NB4 (cell line): ENCODE data around the gene LPCAT1.

ENCODE experiments used
- MYC ChIP-seq: IDR thresholded peaks from 2 replicates; pipeline ENCODE4 v1.6.1; 2011; ENCODE audit warnings: low read depth, low read length
- POLR2A ChIP-seq: IDR thresholded peaks from 2 replicates; pipeline ENCODE4 v1.6.1; 2011; ENCODE audit warnings: mild to moderate bottlenecking; ENCODE audit not compliant: insufficient read length; ENCODE audit errors: extremely low read depth
- TF ChIP-seq, protein P1 (sequence below): IDR thresholded peaks from one replicate; pipeline ENCODE4 v1.5.1; 2012; ENCODE audit warnings: low read depth, low read length
- TF ChIP-seq, protein P2 (sequence below): IDR thresholded peaks from 2 replicates; pipeline ENCODE4 v1.6.1; 2011; ENCODE audit warnings: low read depth, low read length

DNA sequence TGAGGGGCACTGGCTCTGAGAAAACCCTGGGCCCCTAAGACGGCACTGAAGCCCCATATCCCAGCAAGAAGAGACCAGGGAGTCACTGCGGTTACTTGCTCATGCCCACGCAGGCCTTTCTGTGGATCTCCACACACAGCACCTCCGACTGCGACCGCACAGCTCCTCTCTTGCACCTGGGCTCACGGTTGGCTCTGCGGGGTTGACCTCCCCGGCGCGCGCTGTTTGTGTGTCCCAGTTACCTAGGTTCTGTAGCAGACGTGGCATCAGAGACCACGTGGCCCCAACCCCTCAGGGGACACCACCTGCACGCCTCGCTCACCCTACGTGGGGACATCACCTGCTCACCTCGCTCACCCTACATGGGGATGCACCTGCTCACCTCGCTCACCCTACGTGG, 12.7 kb downstream of the LPCAT1 start:
- TF ChIP-seq, protein P1, sequence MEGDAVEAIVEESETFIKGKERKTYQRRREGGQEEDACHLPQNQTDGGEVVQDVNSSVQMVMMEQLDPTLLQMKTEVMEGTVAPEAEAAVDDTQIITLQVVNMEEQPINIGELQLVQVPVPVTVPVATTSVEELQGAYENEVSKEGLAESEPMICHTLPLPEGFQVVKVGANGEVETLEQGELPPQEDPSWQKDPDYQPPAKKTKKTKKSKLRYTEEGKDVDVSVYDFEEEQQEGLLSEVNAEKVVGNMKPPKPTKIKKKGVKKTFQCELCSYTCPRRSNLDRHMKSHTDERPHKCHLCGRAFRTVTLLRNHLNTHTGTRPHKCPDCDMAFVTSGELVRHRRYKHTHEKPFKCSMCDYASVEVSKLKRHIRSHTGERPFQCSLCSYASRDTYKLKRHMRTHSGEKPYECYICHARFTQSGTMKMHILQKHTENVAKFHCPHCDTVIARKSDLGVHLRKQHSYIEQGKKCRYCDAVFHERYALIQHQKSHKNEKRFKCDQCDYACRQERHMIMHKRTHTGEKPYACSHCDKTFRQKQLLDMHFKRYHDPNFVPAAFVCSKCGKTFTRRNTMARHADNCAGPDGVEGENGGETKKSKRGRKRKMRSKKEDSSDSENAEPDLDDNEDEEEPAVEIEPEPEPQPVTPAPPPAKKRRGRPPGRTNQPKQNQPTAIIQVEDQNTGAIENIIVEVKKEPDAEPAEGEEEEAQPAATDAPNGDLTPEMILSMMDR = no peak
- no peak for TF ChIP-seq POLR2A
- TF ChIP-seq, protein P2, sequence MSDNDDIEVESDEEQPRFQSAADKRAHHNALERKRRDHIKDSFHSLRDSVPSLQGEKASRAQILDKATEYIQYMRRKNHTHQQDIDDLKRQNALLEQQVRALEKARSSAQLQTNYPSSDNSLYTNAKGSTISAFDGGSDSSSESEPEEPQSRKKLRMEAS = no peak
- no peak for TF ChIP-seq MYC
